HEK293 (cell line): Measurements from ENCODE around the gene STMN1.

Experiments used
- ATF2 ChIP-seq: fragments of 450-650 bp; formaldehyde crosslinking; IDR thresholded peaks from 2 replicates; pipeline ENCODE4 v1.5.1; 2016; ENCODE audit warnings: missing biosample characterization, missing genetic modification characterization, low read depth
- CTCF ChIP-seq: fragments of 450-650 bp; formaldehyde crosslinking; IDR thresholded peaks from 2 replicates; pipeline ENCODE4 v1.5.1; 2016; ENCODE audit warnings: missing biosample characterization, missing genetic modification characterization
- YY1 ChIP-seq: fragments of 450-650 bp; formaldehyde crosslinking; IDR thresholded peaks from 2 replicates; pipeline ENCODE4 v1.5.1; 2018; ENCODE audit warnings: missing biosample characterization, missing genetic modification characterization
- ZBTB10 ChIP-seq: fragments of 450-650 bp; formaldehyde crosslinking; IDR thresholded peaks from 2 replicates; pipeline ENCODE4 v1.5.1; 2016; ENCODE audit warnings: missing biosample characterization, missing genetic modification characterization
- ZFHX2 ChIP-seq: fragments of 450-650 bp; formaldehyde crosslinking; conservative IDR thresholded peaks from 2 replicates; pipeline ENCODE4 v1.5.1; 2016; ENCODE audit warnings: missing biosample characterization, missing genetic modification characterization
- ZNF114 ChIP-seq: fragments of 450-650 bp; formaldehyde crosslinking; IDR thresholded peaks from 2 replicates; pipeline ENCODE4 v1.5.0; 2017; ENCODE audit warnings: missing biosample characterization, missing genetic modification characterization
- ZNF121 ChIP-seq: fragments of 450-650 bp; formaldehyde crosslinking; IDR thresholded peaks from 2 replicates; pipeline ENCODE4 v1.5.1; 2016; ENCODE audit warnings: missing biosample characterization, missing genetic modification characterization
- ZNF24 ChIP-seq: fragments of 450-650 bp; formaldehyde crosslinking; IDR thresholded peaks from 2 replicates; pipeline ENCODE4 v1.5.1; 2016; ENCODE audit warnings: missing biosample characterization, missing genetic modification characterization
- ZNF302 ChIP-seq: fragments of 450-650 bp; formaldehyde crosslinking; IDR thresholded peaks from 2 replicates; pipeline ENCODE4 v1.5.1; 2016; ENCODE audit warnings: missing biosample characterization, missing genetic modification characterization, low read depth
- ZNF335 ChIP-seq: fragments of 450-650 bp; formaldehyde crosslinking; conservative IDR thresholded peaks from 2 replicates; pipeline ENCODE4 v1.5.1; 2016; ENCODE audit warnings: missing biosample characterization, missing genetic modification characterization
- ZNF624 ChIP-seq: fragments of 450-650 bp; formaldehyde crosslinking; IDR thresholded peaks from 2 replicates; pipeline ENCODE4 v1.5.1; 2017; ENCODE audit warnings: missing biosample characterization, missing genetic modification characterization
- ZNF768 ChIP-seq: fragments of 450-650 bp; formaldehyde crosslinking; IDR thresholded peaks from 2 replicates; pipeline ENCODE4 v1.5.1; 2018; ENCODE audit warnings: missing biosample characterization, mild to moderate bottlenecking, missing genetic modification characterization
- TF ChIP-seq, protein P1 (sequence below): fragments of 450-650 bp; formaldehyde crosslinking; IDR thresholded peaks from 2 replicates; pipeline ENCODE4 v1.5.1; 2016; ENCODE audit warnings: missing biosample characterization, missing genetic modification characterization

- TF ChIP-seq ATF2 (tag by site-specific recombination) (no peak), ZNF768 (tag by site-specific recombination) (no peak), CTCF (tag by site-specific recombination) (no peak), ZNF121 (tag by site-specific recombination) (no peak), ZNF624 (no peak), YY1 (tag by site-specific recombination) (no peak), ZNF302 (tag by site-specific recombination) (no peak), ZNF24 (tag by site-specific recombination) (no peak), ZNF335 (tag by site-specific recombination) (no peak), ZFHX2 (tag by site-specific recombination) (no peak), ZNF114 (no peak), ZBTB10 (no peak)
- TF ChIP-seq, protein P1, sequence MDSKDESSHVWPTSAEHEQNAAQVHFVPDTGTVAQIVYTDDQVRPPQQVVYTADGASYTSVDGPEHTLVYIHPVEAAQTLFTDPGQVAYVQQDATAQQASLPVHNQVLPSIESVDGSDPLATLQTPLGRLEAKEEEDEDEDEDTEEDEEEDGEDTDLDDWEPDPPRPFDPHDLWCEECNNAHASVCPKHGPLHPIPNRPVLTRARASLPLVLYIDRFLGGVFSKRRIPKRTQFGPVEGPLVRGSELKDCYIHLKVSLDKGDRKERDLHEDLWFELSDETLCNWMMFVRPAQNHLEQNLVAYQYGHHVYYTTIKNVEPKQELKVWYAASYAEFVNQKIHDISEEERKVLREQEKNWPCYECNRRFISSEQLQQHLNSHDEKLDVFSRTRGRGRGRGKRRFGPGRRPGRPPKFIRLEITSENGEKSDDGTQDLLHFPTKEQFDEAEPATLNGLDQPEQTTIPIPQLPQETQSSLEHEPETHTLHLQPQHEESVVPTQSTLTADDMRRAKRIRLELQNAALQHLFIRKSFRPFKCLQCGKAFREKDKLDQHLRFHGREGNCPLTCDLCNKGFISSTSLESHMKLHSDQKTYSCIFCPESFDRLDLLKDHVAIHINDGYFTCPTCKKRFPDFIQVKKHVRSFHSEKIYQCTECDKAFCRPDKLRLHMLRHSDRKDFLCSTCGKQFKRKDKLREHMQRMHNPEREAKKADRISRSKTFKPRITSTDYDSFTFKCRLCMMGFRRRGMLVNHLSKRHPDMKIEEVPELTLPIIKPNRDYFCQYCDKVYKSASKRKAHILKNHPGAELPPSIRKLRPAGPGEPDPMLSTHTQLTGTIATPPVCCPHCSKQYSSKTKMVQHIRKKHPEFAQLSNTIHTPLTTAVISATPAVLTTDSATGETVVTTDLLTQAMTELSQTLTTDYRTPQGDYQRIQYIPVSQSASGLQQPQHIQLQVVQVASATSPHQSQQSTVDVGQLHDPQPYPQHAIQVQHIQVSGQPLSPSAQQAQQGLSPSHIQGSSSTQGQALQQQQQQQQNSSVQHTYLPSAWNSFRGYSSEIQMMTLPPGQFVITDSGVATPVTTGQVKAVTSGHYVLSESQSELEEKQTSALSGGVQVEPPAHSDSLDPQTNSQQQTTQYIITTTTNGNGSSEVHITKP (tag by site-specific recombination), result no peak
Observed at GRCh38 chr1:25903986-25904385, 2.2 kb downstream of the STMN1 start.
